Activated CD4-positive, alpha-beta memory T cell treated with anti-CD3 and anti-CD28 coated beads, Interleukin-2, amount 10 ng/mL, durations not matched to agents 7 days and 5 days (primary cell): ENCODE results near the gene ART3. TPM values are rescaled to one million over a fixed set of nuclear protein-coding genes. Genes with fewer than 3 reads are reported as not detected.
"Not testable (repeated sequence)": the region's sequence is repeated elsewhere in the genome, so short reads cannot be mapped to it uniquely, and the experiment has no call there.

Experiments
- CTCF ChIA-PET: fragments of 350-600 bp; sonication (Branson Sonifier 250); formaldehyde crosslinking; loops from one replicate; lab custom pipeline; 2021; ENCODE audit warnings: antibody characterized with exemption, inconsistent platforms; lab: Charles Lee
- POLR2A ChIA-PET: fragments of 350-600 bp; sonication (Branson Sonifier 250); formaldehyde crosslinking; loops from one replicate; lab custom pipeline; 2021; ENCODE audit warnings: antibody characterized with exemption; lab: Charles Lee
- DNase-seq: peaks from one replicate; pipeline ENCODE4 v3.0.0-alpha.2; 2020
- H3K27ac Mint-ChIP-seq: one replicate; pipeline ENCODE4 v1.8.0; 2021; ENCODE audit warnings: mild to moderate bottlenecking, mixed read lengths
- H3K27me3 Mint-ChIP-seq: one replicate; pipeline ENCODE4 v1.8.0; 2021; ENCODE audit warnings: mixed read lengths
- H3K36me3 Mint-ChIP-seq: one replicate; pipeline ENCODE4 v1.8.0; 2021; ENCODE audit warnings: low read depth, mixed read lengths
- H3K4me1 Mint-ChIP-seq: one replicate; pipeline ENCODE4 v1.8.0; 2021; ENCODE audit warnings: mixed read lengths
- H3K4me3 Mint-ChIP-seq: one replicate; pipeline ENCODE4 v1.8.0; 2021; ENCODE audit warnings: mild to moderate bottlenecking, mixed read lengths
- H3K9me3 Mint-ChIP-seq: one replicate; pipeline ENCODE4 v1.8.0; 2021; ENCODE audit warnings: mixed read lengths
- total RNA-seq, 2 experiments: library from RNA; stranded (reverse); gene quantifications; one replicate each; pipeline ENCODE4 v1.2.3, GENCODE V29; 2021

ART3 gene
- under 1 TPM; 0.30 to 0.95 TPM for total RNA-seq

- Mint-ChIP-seq H3K27me3 (peaks cover 3% of the 10 kb centered on the region), H3K27ac (no peak within 1 kb of the TSS), H3K36me3 (no peaks in the 10 kb centered on the region), H3K4me1 (peaks cover 1% of the 10 kb centered on the region), H3K4me3 (no peak within 1 kb of the TSS), H3K9me3 (no peaks in the 10 kb centered on the region)
- ChIA-PET CTCF (interaction anchor here (0.6 to 2.2 kb wide), 3 partner anchors 12 to 102 kb away, joined by 3 to 9 read pairs (median 4); no protein-coding TSS in a partner anchor), POLR2A (no interaction called here)
- DNase-seq: no peak
Measured at GRCh38 chr4:76074468-76074867, at the start of gene ART3. Gene ART3 (plus strand): TSS chr4:76074709. CDS start chr4:76075890, 1,181 bp downstream.

- Mint-ChIP-seq H3K27ac (no peak overlapping the region), H3K4me3 (peak overlapping the region; percentile 42), H3K9me3 (no peaks in the 10 kb centered on the region), H3K4me1 (peaks cover 26% of the 10 kb centered on the region), H3K27me3 (peaks cover 7% of the 10 kb centered on the region), H3K36me3 (no peaks in the 10 kb centered on the region)
- no peak for DNase-seq
- ChIA-PET CTCF (no interaction called here), POLR2A (no interaction called here)
Measured at GRCh38 chr4:76028350-76028765, 46.2 kb upstream of the ART3 start.

- ChIA-PET POLR2A (no interaction called here), CTCF (no interaction called here)
- H3K9me3 Mint-ChIP-seq: no peaks in the 10 kb centered on the region
- peaks cover 7% of the 10 kb centered on the region for H3K27me3 Mint-ChIP-seq
- H3K4me1 Mint-ChIP-seq: peaks cover 20% of the 10 kb centered on the region
- no peak for DNase-seq
- no peaks in the 10 kb centered on the region for H3K36me3 Mint-ChIP-seq
- H3K27ac Mint-ChIP-seq: no peak overlapping the region
- no peak overlapping the region for H3K4me3 Mint-ChIP-seq
Measured at GRCh38 chr4:76029300-76029699, 45.2 kb upstream of the ART3 start.

- H3K4me1 Mint-ChIP-seq: peaks cover 14% of the 10 kb centered on the region
Measured at GRCh38 chr4:76035141-76035540, 39.4 kb upstream of the ART3 start.

GRCh38 chr4:76035799-76036380, 38.6 kb upstream of the ART3 start, which contains the start of gene CXCL11:
Gene CXCL11 (minus strand): TSS chr4:76036070. CDS start chr4:76035987, 83 bp downstream.
- Mint-ChIP-seq H3K27ac (no peak within 1 kb of the TSS), H3K4me3 (no peak within 1 kb of the TSS), H3K27me3 (no peaks in the 10 kb centered on the region), H3K4me1 (peaks cover 14% of the 10 kb centered on the region), H3K9me3 (no peaks in the 10 kb centered on the region), H3K36me3 (no peaks in the 10 kb centered on the region)
- DNase-seq: no peak
- POLR2A ChIA-PET: no interaction called here
- CTCF ChIA-PET: interaction anchor here (1.0 to 2.3 kb wide), 4 partner anchors 18 to 31 kb away, joined by 3 to 6 read pairs (median 4); no protein-coding TSS in a partner anchor

More at GRCh38 chr4:76035141-76035540, 39.4 kb upstream of the ART3 start:
- POLR2A ChIA-PET: no interaction called here
- no peak overlapping the region for H3K27ac Mint-ChIP-seq
- no peak overlapping the region for H3K4me3 Mint-ChIP-seq
- no peaks in the 10 kb centered on the region for H3K9me3 Mint-ChIP-seq
- CTCF ChIA-PET: no interaction called here
- DNase-seq: no peak
- H3K27me3 Mint-ChIP-seq: no peaks in the 10 kb centered on the region
- no peaks in the 10 kb centered on the region for H3K36me3 Mint-ChIP-seq

- no peak for DNase-seq
- POLR2A ChIA-PET: no interaction called here
- no peaks in the 10 kb centered on the region for H3K36me3 Mint-ChIP-seq
Measured at GRCh38 chr4:76036855-76037254, 37.7 kb upstream of the ART3 start.

GRCh38 chr4:76042241-76042998, 32.1 kb upstream of the ART3 start:
- H3K27me3 Mint-ChIP-seq, H3K9me3 Mint-ChIP-seq, DNase-seq, CTCF ChIA-PET: not testable (repeated sequence)
- Mint-ChIP-seq H3K27ac (peak overlapping the region; percentile 75), H3K36me3 (peaks cover 11% of the 10 kb centered on the region), H3K4me3 (peak overlapping the region; percentile 70), H3K4me1 (peaks cover 16% of the 10 kb centered on the region)
- POLR2A ChIA-PET: interaction anchor here (0.6 kb wide), 1 partner anchor 15 kb away, joined by 3 read pairs; no protein-coding TSS in a partner anchor

More at GRCh38 chr4:76036855-76037254, 37.7 kb upstream of the ART3 start:
- H3K4me1 Mint-ChIP-seq: peaks cover 16% of the 10 kb centered on the region
- CTCF ChIA-PET: interaction anchor here (1.0 to 2.3 kb wide), 5 partner anchors 14 to 41 kb away, joined by 3 to 8 read pairs (median 4); no protein-coding TSS in a partner anchor
- H3K27ac Mint-ChIP-seq: no peak overlapping the region
- H3K4me3 Mint-ChIP-seq: no peak overlapping the region
- H3K9me3 Mint-ChIP-seq: no peaks in the 10 kb centered on the region
- H3K27me3 Mint-ChIP-seq: no peaks in the 10 kb centered on the region

GRCh38 chr4:76043306-76043705, 31.2 kb upstream of the ART3 start:
- Mint-ChIP-seq H3K36me3 (peaks cover 11% of the 10 kb centered on the region), H3K9me3 (peaks cover 14% of the 10 kb centered on the region), H3K4me1 (peaks cover 16% of the 10 kb centered on the region)
- H3K27me3 Mint-ChIP-seq, DNase-seq, H3K27ac Mint-ChIP-seq, H3K4me3 Mint-ChIP-seq, CTCF ChIA-PET: not testable (repeated sequence)
- POLR2A ChIA-PET: interaction anchor here (0.6 kb wide), 1 partner anchor 14 kb away, joined by 3 read pairs; no protein-coding TSS in a partner anchor

- DNase-seq, H3K27ac Mint-ChIP-seq, H3K4me3 Mint-ChIP-seq, POLR2A ChIA-PET, H3K27me3 Mint-ChIP-seq, CTCF ChIA-PET: not testable (repeated sequence)
- peaks cover 11% of the 10 kb centered on the region for H3K36me3 Mint-ChIP-seq
- H3K4me1 Mint-ChIP-seq: peaks cover 16% of the 10 kb centered on the region
- H3K9me3 Mint-ChIP-seq: peaks cover 14% of the 10 kb centered on the region
Measured at GRCh38 chr4:76044686-76045085, 29.8 kb upstream of the ART3 start.

GRCh38 chr4:76049860-76050416, 24.6 kb upstream of the ART3 start:
- POLR2A ChIA-PET, H3K9me3 Mint-ChIP-seq, H3K27ac Mint-ChIP-seq, H3K4me1 Mint-ChIP-seq, H3K36me3 Mint-ChIP-seq, H3K27me3 Mint-ChIP-seq, H3K4me3 Mint-ChIP-seq, DNase-seq: not testable (repeated sequence)
- CTCF ChIA-PET: interaction anchor here (1.3 kb wide), 1 partner anchor 13 kb away, joined by 3 read pairs; no protein-coding TSS in a partner anchor

- H3K27ac Mint-ChIP-seq, H3K9me3 Mint-ChIP-seq, H3K4me3 Mint-ChIP-seq, H3K36me3 Mint-ChIP-seq, H3K27me3 Mint-ChIP-seq, DNase-seq, POLR2A ChIA-PET: not testable (repeated sequence)
- CTCF ChIA-PET: interaction anchor here (1.3 kb wide), 1 partner anchor 14 kb away, joined by 3 read pairs; no protein-coding TSS in a partner anchor
- peaks cover 13% of the 10 kb centered on the region for H3K4me1 Mint-ChIP-seq
Measured at GRCh38 chr4:76050560-76051050, 23.9 kb upstream of the ART3 start.

GRCh38 chr4:76053730-76054129, 20.8 kb upstream of the ART3 start:
- ChIA-PET CTCF (interaction anchor here (0.9 to 2.4 kb wide), 7 partner anchors 13 to 138 kb away, joined by 3 to 21 read pairs (median 3); partner anchors contain the start of gene CXCL11), POLR2A (interaction anchor here (1.4 to 1.5 kb wide), 2 partner anchors 14 to 112 kb away, joined by 4 read pairs; partner anchors contain the start of gene NAAA)
- H3K27ac Mint-ChIP-seq: no peak overlapping the region
- H3K36me3 Mint-ChIP-seq: no peaks in the 10 kb centered on the region
- no peaks in the 10 kb centered on the region for H3K9me3 Mint-ChIP-seq
- H3K27me3 Mint-ChIP-seq: no peaks in the 10 kb centered on the region
- peaks cover 37% of the 10 kb centered on the region for H3K4me1 Mint-ChIP-seq
- H3K4me3 Mint-ChIP-seq: no peak overlapping the region
- DNase-seq: no peak
